ENCODE measurements around the gene PEX14. TPM values are rescaled to one million over a fixed set of nuclear protein-coding genes. Genes with fewer than 3 reads are reported as not detected.

The PEX14 gene
- total RNA-seq, 1 experiment from 2014 or later: 9.1 TPM

DNA sequence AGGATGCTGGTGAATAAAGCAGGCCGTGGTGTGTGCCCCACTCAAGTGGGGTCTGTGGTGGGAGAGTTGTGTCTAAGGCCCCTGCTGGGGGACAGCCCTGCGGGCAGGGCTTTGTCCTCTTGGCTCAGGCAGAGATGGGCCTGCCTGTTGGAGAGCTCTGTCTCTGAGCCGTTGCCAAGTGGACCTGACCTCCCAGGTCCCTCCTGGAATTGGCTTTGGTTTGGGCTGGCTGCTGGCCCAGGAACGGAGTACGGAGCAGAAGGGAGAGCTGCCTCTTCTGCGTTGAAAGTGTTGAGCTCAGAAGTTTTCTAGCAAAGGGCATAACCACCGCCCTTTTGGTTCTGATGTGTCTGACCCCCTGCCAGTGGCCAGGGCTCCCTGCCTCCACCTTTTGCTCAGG lies 153.9 kb downstream of the PEX14 start:
- no peak overlapping the region for H3K9ac ChIP-seq (ENCODE audit: low read length)
- no peak for DNase-seq
- H3K27me3 ChIP-seq (ENCODE audit: low read length): no peaks in the 10 kb centered on the region
- no peak overlapping the region for H3K4me2 ChIP-seq (ENCODE audit: low read depth, low read length, poor library complexity, severe bottlenecking)
- H3K4me3 ChIP-seq (ENCODE audit: low read length): no peak overlapping the region
- no peaks in the 10 kb centered on the region for H4K20me1 ChIP-seq (ENCODE audit: insufficient read depth, low read depth, low read length)
- no peaks in the 10 kb centered on the region for H3K79me2 ChIP-seq (ENCODE audit: low read length)
- no peak overlapping the region for H3K27ac ChIP-seq (ENCODE audit: low read length)
- H2AFZ ChIP-seq (ENCODE audit: low read length): no peak overlapping the region
- no peaks in the 10 kb centered on the region for H3K9me3 ChIP-seq (ENCODE audit: low read length)
- no peaks in the 10 kb centered on the region for H3K36me3 ChIP-seq (ENCODE audit: insufficient read depth, low read length)
- H3K9me2 ChIP-seq (replicated peaks; ENCODE audit: insufficient read depth, low read length): no peaks in the 10 kb centered on the region
- no peaks in the 10 kb centered on the region for H3K4me1 ChIP-seq (ENCODE audit: low read length)

DNA sequence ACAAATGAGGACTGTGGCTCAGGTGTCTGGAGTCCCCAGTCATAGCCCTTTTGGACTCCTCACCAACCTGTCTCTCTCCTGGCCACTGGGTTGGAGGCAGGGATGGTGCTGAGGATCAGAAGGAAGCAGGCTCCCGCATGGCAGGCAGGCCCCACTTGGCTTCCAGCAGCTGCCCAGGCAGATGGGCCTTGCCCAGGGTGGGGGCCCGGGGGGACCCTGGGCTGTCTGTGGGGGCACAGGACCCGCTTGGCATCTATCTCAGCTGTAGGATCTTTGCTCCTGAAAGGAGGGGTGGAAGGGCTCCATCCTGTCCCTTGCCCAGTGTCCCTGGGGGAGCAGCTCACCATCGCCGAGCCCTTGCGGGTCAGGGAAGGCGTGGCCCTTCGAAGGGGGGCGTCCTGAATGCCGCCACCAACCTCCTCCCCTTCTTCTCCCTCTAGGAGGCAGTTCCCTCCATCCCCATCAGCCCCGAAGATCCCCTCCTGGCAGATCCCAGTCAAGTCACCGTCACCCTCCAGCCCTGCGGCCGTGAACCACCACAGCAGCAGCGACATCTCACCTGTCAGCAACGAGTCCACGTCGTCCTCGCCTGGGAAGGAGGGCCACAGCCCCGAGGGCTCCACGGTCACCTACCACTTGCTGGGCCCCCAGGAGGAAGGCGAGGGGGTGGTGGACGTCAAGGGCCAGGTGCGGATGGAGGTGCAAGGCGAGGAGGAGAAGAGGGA lies 154.5 kb downstream of the PEX14 start:
- Histone ChIP-seq H3K36me3 (ENCODE audit: insufficient read depth, low read length) (no peaks in the 10 kb centered on the region), H3K9me3 (ENCODE audit: low read length) (no peaks in the 10 kb centered on the region), H3K9me2 (replicated peaks; ENCODE audit: insufficient read depth, low read length) (no peaks in the 10 kb centered on the region), H4K20me1 (ENCODE audit: insufficient read depth, low read depth, low read length) (no peaks in the 10 kb centered on the region), H2AFZ (ENCODE audit: low read length) (no peak overlapping the region), H3K4me2 (ENCODE audit: low read depth, low read length, poor library complexity, severe bottlenecking) (no peak overlapping the region), H3K4me3 (ENCODE audit: low read length) (no peak overlapping the region), H3K9ac (ENCODE audit: low read length) (no peak overlapping the region), H3K79me2 (ENCODE audit: low read length) (no peaks in the 10 kb centered on the region), H3K27ac (ENCODE audit: low read length) (no peak overlapping the region), H3K27me3 (ENCODE audit: low read length) (no peaks in the 10 kb centered on the region), H3K4me1 (ENCODE audit: low read length) (no peaks in the 10 kb centered on the region)
- no peak for DNase-seq

DNA sequence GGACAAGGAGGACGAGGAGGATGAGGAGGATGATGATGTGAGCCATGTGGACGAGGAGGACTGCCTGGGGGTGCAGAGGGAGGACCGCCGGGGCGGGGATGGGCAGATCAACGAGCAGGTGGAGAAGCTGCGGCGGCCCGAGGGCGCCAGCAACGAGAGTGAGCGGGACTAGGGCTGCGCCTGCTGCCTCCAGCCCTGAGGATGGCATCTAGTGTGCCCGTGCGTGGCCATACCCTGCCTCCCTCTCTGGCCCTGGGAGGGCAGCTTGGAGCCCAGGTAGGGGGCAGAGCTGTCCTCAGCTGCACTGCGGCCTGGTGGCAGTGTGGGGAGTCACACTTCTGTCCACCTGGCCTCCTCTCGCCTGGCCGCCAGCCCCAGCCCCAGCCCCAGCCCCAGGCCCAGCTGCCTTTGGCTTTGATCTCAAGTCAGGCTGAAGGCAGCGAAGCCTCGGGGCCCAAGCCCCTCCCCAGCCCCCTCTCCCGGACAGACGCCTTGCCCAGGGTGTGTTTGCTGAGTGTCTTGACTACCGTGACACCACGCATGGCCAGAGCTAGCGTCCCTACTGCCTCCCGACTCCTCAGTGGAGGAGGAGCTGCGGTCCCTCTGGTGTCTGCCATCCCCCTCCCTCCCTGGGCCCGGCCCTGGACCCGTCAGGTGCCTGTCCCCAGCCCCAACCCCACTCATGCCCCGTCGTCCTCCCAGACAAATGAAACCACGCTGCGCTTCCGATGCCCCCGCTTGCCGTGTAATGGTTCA lies 155.2 kb downstream of the PEX14 start:
- no peak overlapping the region for H3K9ac ChIP-seq (ENCODE audit: low read length)
- H3K9me3 ChIP-seq (ENCODE audit: low read length): no peaks in the 10 kb centered on the region
- no peak for DNase-seq

DNA sequence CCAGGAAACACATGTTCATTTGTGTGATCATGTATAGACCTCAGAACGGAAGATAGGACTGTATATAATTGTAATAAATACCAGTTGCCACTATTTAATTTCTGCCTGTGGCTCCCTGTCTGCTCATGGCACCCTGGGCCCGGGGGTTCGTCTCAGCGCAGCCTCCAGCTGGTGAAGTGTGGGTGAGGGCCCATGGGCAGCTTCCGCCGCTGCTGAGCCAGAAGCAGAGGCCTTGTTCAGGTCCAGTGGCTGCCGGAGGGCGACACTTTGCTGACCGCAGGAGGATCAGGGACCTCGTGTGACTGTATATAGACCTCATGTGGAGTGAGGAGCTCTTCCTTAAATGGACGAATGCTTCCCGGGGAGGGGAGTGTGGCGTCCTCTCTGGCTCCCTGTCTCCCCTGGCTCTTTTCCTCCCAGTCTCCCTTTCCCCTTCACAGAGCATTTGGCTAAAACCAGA lies 155.9 kb downstream of the PEX14 start:
- Histone ChIP-seq H3K9me3 (ENCODE audit: low read length) (no peaks in the 10 kb centered on the region), H3K4me1 (ENCODE audit: low read length) (no peaks in the 10 kb centered on the region), H2AFZ (ENCODE audit: low read length) (no peak overlapping the region), H3K79me2 (ENCODE audit: low read length) (no peaks in the 10 kb centered on the region), H3K9me2 (replicated peaks; ENCODE audit: insufficient read depth, low read length) (no peaks in the 10 kb centered on the region), H4K20me1 (ENCODE audit: insufficient read depth, low read depth, low read length) (no peaks in the 10 kb centered on the region), H3K27me3 (ENCODE audit: low read length) (no peaks in the 10 kb centered on the region), H3K4me2 (ENCODE audit: low read depth, low read length, poor library complexity, severe bottlenecking) (no peak overlapping the region), H3K4me3 (ENCODE audit: low read length) (no peak overlapping the region), H3K9ac (ENCODE audit: low read length) (no peak overlapping the region), H3K36me3 (ENCODE audit: insufficient read depth, low read length) (no peaks in the 10 kb centered on the region), H3K27ac (ENCODE audit: low read length) (no peak overlapping the region)
- no peak for DNase-seq

More for the DNA sequence above, 155.2 kb downstream of the PEX14 start:
- Histone ChIP-seq H3K4me1 (ENCODE audit: low read length) (no peaks in the 10 kb centered on the region), H3K9me2 (replicated peaks; ENCODE audit: insufficient read depth, low read length) (no peaks in the 10 kb centered on the region), H4K20me1 (ENCODE audit: insufficient read depth, low read depth, low read length) (no peaks in the 10 kb centered on the region), H3K79me2 (ENCODE audit: low read length) (no peaks in the 10 kb centered on the region), H3K36me3 (ENCODE audit: insufficient read depth, low read length) (no peaks in the 10 kb centered on the region), H3K27ac (ENCODE audit: low read length) (no peak overlapping the region), H3K4me3 (ENCODE audit: low read length) (no peak overlapping the region), H2AFZ (ENCODE audit: low read length) (no peak overlapping the region), H3K4me2 (ENCODE audit: low read depth, low read length, poor library complexity, severe bottlenecking) (no peak overlapping the region), H3K27me3 (ENCODE audit: low read length) (no peaks in the 10 kb centered on the region)

DNA sequence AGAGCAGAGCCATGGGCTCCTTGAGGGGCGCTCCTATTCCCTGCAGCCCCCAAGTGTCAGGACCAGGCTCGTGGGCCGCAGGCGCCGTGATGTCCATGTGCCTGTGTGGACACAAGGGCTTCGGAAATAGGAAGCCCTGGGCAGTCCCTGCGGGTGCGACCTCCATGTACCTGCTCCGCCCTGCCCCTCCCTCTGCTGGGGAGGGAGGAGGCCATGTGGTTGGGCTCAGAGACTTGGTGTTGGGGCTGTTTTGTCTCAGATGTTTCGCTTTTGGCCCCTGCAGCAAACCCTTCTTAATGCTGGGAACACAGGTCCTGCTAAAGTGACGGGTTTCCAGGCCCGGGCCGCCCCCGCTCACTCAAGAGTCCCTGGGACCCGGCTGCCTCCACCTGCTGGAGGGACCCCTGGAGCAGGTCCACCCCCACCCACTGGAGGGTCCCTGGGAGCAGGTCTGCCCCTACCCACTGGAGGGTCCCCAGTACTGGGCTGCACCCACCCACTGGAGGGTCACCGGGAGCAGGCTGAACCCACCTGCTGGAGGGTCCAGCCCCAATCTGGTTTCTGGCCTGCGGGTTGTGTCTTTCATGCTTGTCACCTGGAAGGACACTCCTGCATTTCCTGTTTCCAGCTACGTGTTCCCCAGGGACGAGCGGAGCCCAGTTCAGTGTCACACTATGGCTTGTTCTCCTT lies 156.5 kb downstream of the PEX14 start:
- no peaks in the 10 kb centered on the region for H3K9me2 ChIP-seq (replicated peaks; ENCODE audit: insufficient read depth, low read length)
- no peaks in the 10 kb centered on the region for H3K27me3 ChIP-seq (ENCODE audit: low read length)
- no peak overlapping the region for H3K4me2 ChIP-seq (ENCODE audit: low read depth, low read length, poor library complexity, severe bottlenecking)
- no peaks in the 10 kb centered on the region for H3K9me3 ChIP-seq (ENCODE audit: low read length)
- no peaks in the 10 kb centered on the region for H3K79me2 ChIP-seq (ENCODE audit: low read length)
- no peak overlapping the region for H3K4me3 ChIP-seq (ENCODE audit: low read length)
- no peak for DNase-seq
- no peaks in the 10 kb centered on the region for H3K4me1 ChIP-seq (ENCODE audit: low read length)
- H4K20me1 ChIP-seq (ENCODE audit: insufficient read depth, low read depth, low read length): no peaks in the 10 kb centered on the region
- no peak overlapping the region for H3K9ac ChIP-seq (ENCODE audit: low read length)
- H2AFZ ChIP-seq (ENCODE audit: low read length): no peak overlapping the region
- no peak overlapping the region for H3K27ac ChIP-seq (ENCODE audit: low read length)
- H3K36me3 ChIP-seq (ENCODE audit: insufficient read depth, low read length): no peaks in the 10 kb centered on the region

DNA sequence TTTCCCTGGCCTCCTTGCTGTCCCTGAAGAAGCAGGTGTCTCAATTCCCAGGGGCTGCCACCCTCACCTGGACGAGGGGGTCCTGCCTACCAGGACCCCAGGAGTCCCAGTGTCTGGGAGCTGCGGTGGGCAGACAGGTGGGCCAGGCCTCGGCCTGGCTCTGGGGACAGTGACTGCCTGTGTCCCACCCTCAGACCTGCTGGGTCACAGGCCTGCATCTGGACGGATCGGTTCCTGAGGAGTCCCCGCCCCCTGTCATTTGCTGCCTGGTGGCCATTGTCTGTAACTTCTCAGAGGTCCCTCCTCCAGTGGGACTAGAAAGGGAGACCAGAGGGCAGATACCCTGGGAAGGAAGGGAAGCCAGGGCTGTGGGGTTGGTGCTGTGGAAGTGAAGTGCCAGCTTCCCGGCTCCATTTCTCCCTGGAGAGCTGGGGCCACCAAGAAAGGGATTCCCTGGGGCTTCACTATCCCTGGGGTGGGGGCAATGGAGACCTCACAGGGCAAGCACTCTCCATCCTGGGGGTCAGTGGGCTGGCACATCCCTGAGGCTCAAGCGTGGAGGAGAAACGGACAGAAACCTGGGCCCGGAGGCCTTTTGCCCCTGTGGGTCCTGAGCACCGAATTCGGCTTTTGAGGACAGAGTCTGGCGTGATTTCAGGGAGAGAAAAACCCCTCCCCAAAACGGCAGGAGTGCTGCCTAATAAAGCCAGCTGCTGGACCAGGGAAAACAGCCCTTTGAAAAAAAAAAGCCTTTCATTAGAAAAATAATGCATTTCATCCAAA lies 157.3 kb downstream of the PEX14 start:
- Histone ChIP-seq H2AFZ (ENCODE audit: low read length) (no peak overlapping the region), H3K9me3 (ENCODE audit: low read length) (no peaks in the 10 kb centered on the region), H3K4me2 (ENCODE audit: low read depth, low read length, poor library complexity, severe bottlenecking) (no peak overlapping the region), H3K79me2 (ENCODE audit: low read length) (no peaks in the 10 kb centered on the region), H3K4me1 (ENCODE audit: low read length) (no peaks in the 10 kb centered on the region), H3K27me3 (ENCODE audit: low read length) (no peaks in the 10 kb centered on the region), H3K9ac (ENCODE audit: low read length) (no peak overlapping the region), H3K36me3 (ENCODE audit: insufficient read depth, low read length) (no peaks in the 10 kb centered on the region), H3K27ac (ENCODE audit: low read length) (no peak overlapping the region), H4K20me1 (ENCODE audit: insufficient read depth, low read depth, low read length) (no peaks in the 10 kb centered on the region), H3K9me2 (replicated peaks; ENCODE audit: insufficient read depth, low read length) (no peaks in the 10 kb centered on the region), H3K4me3 (ENCODE audit: low read length) (no peak overlapping the region)
- no peak for DNase-seq

DNA sequence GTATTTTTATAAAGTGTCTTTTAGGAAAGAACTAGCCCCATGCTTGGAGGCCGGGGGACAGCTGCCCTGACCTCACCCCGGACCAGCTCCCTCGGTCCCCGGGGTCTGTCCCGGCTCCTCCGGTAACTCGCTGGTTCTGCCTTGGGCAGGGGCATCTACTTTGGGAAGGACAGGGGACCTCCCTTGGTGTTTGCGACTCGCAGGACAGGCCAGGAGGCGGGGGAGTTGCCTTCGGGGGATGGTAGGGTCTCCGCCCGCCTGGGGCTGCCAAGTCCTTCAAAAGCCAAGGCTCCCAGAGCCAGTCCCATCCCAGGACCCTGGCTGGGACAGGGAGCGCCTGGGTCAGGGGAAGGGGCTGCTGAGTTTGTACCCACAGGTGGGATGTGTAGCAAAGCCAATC lies 157.9 kb downstream of the PEX14 start:
- Histone ChIP-seq H3K9ac (ENCODE audit: low read length) (no peak overlapping the region), H3K27ac (ENCODE audit: low read length) (no peak overlapping the region), H3K4me3 (ENCODE audit: low read length) (no peak overlapping the region), H2AFZ (ENCODE audit: low read length) (no peak overlapping the region), H3K79me2 (ENCODE audit: low read length) (no peaks in the 10 kb centered on the region), H3K4me2 (ENCODE audit: low read depth, low read length, poor library complexity, severe bottlenecking) (no peak overlapping the region), H3K27me3 (ENCODE audit: low read length) (no peaks in the 10 kb centered on the region), H3K36me3 (ENCODE audit: insufficient read depth, low read length) (no peaks in the 10 kb centered on the region), H3K9me3 (ENCODE audit: low read length) (no peaks in the 10 kb centered on the region), H4K20me1 (ENCODE audit: insufficient read depth, low read depth, low read length) (no peaks in the 10 kb centered on the region), H3K4me1 (ENCODE audit: low read length) (no peaks in the 10 kb centered on the region), H3K9me2 (replicated peaks; ENCODE audit: insufficient read depth, low read length) (no peaks in the 10 kb centered on the region)
- no peak for DNase-seq

All from Karpas-422 (cell line).